Mesendoderm (in vitro differentiated cells): Measurements from ENCODE around the gene VPS37C.

Source experiments
- DNase-seq: peaks from one replicate; pipeline ENCODE4 v3.0.0; 2013
- H2AK5ac ChIP-seq: 2 replicates; pipeline ENCODE4 v1.6.1; 2013; ENCODE audit warnings: low read length, inconsistent platforms
- H2BK120ac ChIP-seq: 2 replicates; pipeline ENCODE4 v1.6.1; 2013; ENCODE audit warnings: low read depth, mild to moderate bottlenecking, low read length, moderate library complexity, mixed read lengths
- H2BK15ac ChIP-seq: replicated peaks from 2 replicates; pipeline ENCODE4 v1.6.1; 2013; ENCODE audit warnings: low read depth, mild to moderate bottlenecking, moderate library complexity
- H2BK5ac ChIP-seq: 2 replicates; pipeline ENCODE4 v1.6.1; 2013; ENCODE audit warnings: low read length, inconsistent platforms
- H3K18ac ChIP-seq: 2 replicates; pipeline ENCODE4 v1.6.1; 2013; ENCODE audit warnings: mild to moderate bottlenecking, low read length, mixed read lengths
- H3K23ac ChIP-seq: one replicate; pipeline ENCODE4 v1.6.1; 2013; ENCODE audit warnings: low read length
- H3K27ac ChIP-seq: 2 replicates; pipeline ENCODE4 v1.5.1; 2013; ENCODE audit warnings: low read depth, mild to moderate bottlenecking, inconsistent platforms, low read length, moderate library complexity
- H3K27me3 ChIP-seq: 2 replicates; pipeline ENCODE4 v1.6.1; 2013; ENCODE audit warnings: low read length, control low read depth, mild to moderate bottlenecking, inconsistent platforms; ENCODE audit not compliant: insufficient read depth, poor library complexity
- H3K36me3 ChIP-seq: 2 replicates; pipeline ENCODE4 v1.6.1; 2013; ENCODE audit warnings: low read length, inconsistent platforms; ENCODE audit not compliant: control insufficient read depth, insufficient read depth
- H3K4ac ChIP-seq: one replicate; pipeline ENCODE4 v1.6.1; 2013; ENCODE audit warnings: low read depth, mild to moderate bottlenecking, low read length, moderate library complexity
- H3K4me1 ChIP-seq: 2 replicates; pipeline ENCODE4 v1.6.1; 2013; ENCODE audit warnings: low read depth, low read length, inconsistent platforms; ENCODE audit not compliant: control insufficient read depth
- H3K4me2 ChIP-seq: 2 replicates; pipeline ENCODE4 v1.6.1; 2013; ENCODE audit warnings: low read length
- H3K4me3 ChIP-seq: 2 replicates; pipeline ENCODE4 v1.5.1; 2013; ENCODE audit warnings: mild to moderate bottlenecking, low read length
- H3K56ac ChIP-seq: one replicate; pipeline ENCODE4 v1.6.1; 2013; ENCODE audit warnings: low read length
- H3K79me1 ChIP-seq: 2 replicates; pipeline ENCODE4 v1.6.1; 2013; ENCODE audit warnings: low read length, inconsistent platforms
- H3K79me2 ChIP-seq: 2 replicates; pipeline ENCODE4 v1.6.1; 2013; ENCODE audit warnings: mild to moderate bottlenecking, low read length; ENCODE audit not compliant: control insufficient read depth, insufficient read depth
- H3K9ac ChIP-seq: 2 replicates; pipeline ENCODE4 v1.6.1; 2013; ENCODE audit warnings: low read length, inconsistent platforms
- H4K5ac ChIP-seq: one replicate; pipeline ENCODE4 v1.6.1; 2013; ENCODE audit warnings: low read length
- H4K8ac ChIP-seq: one replicate; pipeline ENCODE4 v1.6.1; 2013; ENCODE audit warnings: low read depth, mild to moderate bottlenecking, control low read depth, low read length, moderate library complexity
- WGBS: extraction: QIAGEN DNeasy Blood & Tissue Kit; methylation state at CpG from one replicate; pipeline ENCODE4 v1.1.7; 2013; ENCODE audit warnings: low lambda C conversion rate, missing lambda C conversion rate; ENCODE audit not compliant: insufficient coverage; ENCODE audit errors: extremely low coverage; 5-methylcytosine and 5-hydroxymethylcytosine counted together

VPS37C gene

GRCh38 chr11:61152816-61153592 lies 8.2 kb downstream of the VPS37C start:
- no peak overlapping the region for H3K18ac ChIP-seq
- H4K8ac ChIP-seq = no peak overlapping the region
- peak overlapping the region; percentile 12 for H3K27ac ChIP-seq
- H3K9ac ChIP-seq = no peak overlapping the region
- H2BK15ac ChIP-seq = no peak overlapping the region
- no peak for DNase-seq
- H3K79me2 ChIP-seq = peaks cover 37% of the 10 kb centered on the region
- H2BK120ac ChIP-seq = no peak overlapping the region
- WGBS = no CpG with 5 or more reads among the region's 9 CpGs
- peaks cover 19% of the 10 kb centered on the region for H3K4me1 ChIP-seq
- no peak overlapping the region for H4K5ac ChIP-seq
- H3K4ac ChIP-seq = no peak overlapping the region
- no peak overlapping the region for H3K23ac ChIP-seq
- peaks cover 36% of the 10 kb centered on the region for H3K79me1 ChIP-seq
- H2BK5ac ChIP-seq = no peak overlapping the region
- peak overlapping the region; percentile 19 for H3K56ac ChIP-seq
- H3K4me3 ChIP-seq = no peak overlapping the region
- no peaks in the 10 kb centered on the region for H3K36me3 ChIP-seq
- H3K4me2 ChIP-seq = no peak overlapping the region
- no peaks in the 10 kb centered on the region for H3K27me3 ChIP-seq
- H2AK5ac ChIP-seq = no peak overlapping the region

GRCh38 chr11:61151545-61152252 lies 9.5 kb downstream of the VPS37C start:
- no peak overlapping the region for H2AK5ac ChIP-seq
- H3K36me3 ChIP-seq = no peaks in the 10 kb centered on the region
- no peak overlapping the region for H3K56ac ChIP-seq
- H4K5ac ChIP-seq = no peak overlapping the region
- no peak overlapping the region for H3K4me3 ChIP-seq
- no peak overlapping the region for H3K4me2 ChIP-seq
- H3K79me2 ChIP-seq = peaks cover 36% of the 10 kb centered on the region
- H3K4ac ChIP-seq = no peak overlapping the region
- H3K23ac ChIP-seq = no peak overlapping the region
- no peak overlapping the region for H3K27ac ChIP-seq
- H4K8ac ChIP-seq = no peak overlapping the region
- no CpG with 5 or more reads among the region's 12 CpGs for WGBS
- no peaks in the 10 kb centered on the region for H3K27me3 ChIP-seq
- H2BK15ac ChIP-seq = no peak overlapping the region
- H3K9ac ChIP-seq = no peak overlapping the region
- DNase-seq = no peak
- peaks cover 38% of the 10 kb centered on the region for H3K79me1 ChIP-seq
- no peak overlapping the region for H2BK5ac ChIP-seq
- no peak overlapping the region for H2BK120ac ChIP-seq
- peaks cover 19% of the 10 kb centered on the region for H3K4me1 ChIP-seq
- no peak overlapping the region for H3K18ac ChIP-seq

GRCh38 chr11:61150706-61151544 lies 10.3 kb downstream of the VPS37C start:
- Histone ChIP-seq H3K23ac (no peak overlapping the region), H3K79me2 (peaks cover 34% of the 10 kb centered on the region), H4K5ac (no peak overlapping the region), H3K4ac (no peak overlapping the region), H4K8ac (no peak overlapping the region), H2BK15ac (no peak overlapping the region), H2BK5ac (no peak overlapping the region), H3K9ac (peak overlapping the region; percentile 10), H3K4me2 (no peak overlapping the region), H3K27me3 (no peaks in the 10 kb centered on the region), H3K36me3 (no peaks in the 10 kb centered on the region), H3K4me3 (no peak overlapping the region), H3K4me1 (peaks cover 19% of the 10 kb centered on the region), H3K27ac (no peak overlapping the region), H3K18ac (no peak overlapping the region), H2BK120ac (no peak overlapping the region), H3K56ac (peak overlapping the region; percentile 58), H2AK5ac (no peak overlapping the region), H3K79me1 (peaks cover 38% of the 10 kb centered on the region)
- WGBS = no CpG with 5 or more reads among the region's 19 CpGs
- no peak for DNase-seq

DNA sequence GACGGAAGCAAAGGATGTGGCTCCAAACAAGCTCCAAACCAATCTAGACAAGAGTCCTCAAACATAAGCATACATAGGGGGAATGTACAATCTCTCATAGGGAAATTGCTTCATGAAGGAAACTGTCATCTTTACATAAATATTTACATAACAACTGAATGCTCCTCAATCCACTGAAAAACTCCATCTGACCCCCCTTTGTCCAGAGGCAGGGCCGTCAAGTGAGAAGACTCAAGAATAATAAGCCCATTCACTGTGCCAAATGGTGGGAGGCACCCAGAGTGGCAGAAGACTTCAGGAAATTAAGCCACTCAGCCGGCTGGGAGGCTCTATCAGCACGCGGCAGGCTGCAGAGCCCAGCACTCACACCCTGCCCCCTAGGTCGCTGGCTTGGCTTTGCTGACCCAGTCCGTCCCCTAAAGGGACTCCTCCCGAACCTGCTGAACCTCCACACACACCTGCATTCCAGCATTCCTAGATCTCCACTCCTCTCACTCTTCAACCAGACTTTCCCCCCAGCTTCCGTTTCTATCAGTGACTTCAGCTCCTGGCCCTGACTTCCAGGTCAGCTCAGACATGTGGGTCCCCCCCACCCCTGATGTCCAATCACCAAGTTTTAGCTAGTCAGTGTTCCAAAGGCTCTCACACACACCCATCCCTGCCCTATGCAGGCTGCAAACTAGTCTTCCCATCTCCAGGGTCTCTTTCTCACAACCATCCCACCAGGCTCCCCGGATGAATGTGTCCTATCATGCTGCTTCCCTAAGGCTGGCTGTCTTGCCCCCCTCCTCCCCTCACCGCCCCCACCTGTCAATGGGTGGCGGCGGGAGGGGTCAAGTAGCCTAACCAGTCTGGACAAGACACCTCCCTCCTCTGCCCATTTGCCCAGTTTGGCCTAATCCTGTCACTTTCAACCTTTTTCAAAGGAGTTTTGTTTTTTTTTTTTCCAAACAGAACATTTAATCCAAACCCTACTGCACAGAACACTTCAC lies 11.3 kb downstream of the VPS37C start:
- Histone ChIP-seq H2BK15ac (no peak overlapping the region), H3K4me1 (peaks cover 19% of the 10 kb centered on the region), H4K8ac (no peak overlapping the region), H2BK120ac (no peak overlapping the region), H3K23ac (no peak overlapping the region), H3K36me3 (no peaks in the 10 kb centered on the region), H3K4me3 (no peak overlapping the region), H3K79me2 (peaks cover 34% of the 10 kb centered on the region), H3K79me1 (peaks cover 45% of the 10 kb centered on the region), H3K27me3 (no peaks in the 10 kb centered on the region), H3K9ac (peak overlapping the region; percentile 19), H3K4ac (peak overlapping the region; percentile 2), H3K18ac (no peak overlapping the region), H4K5ac (no peak overlapping the region), H3K4me2 (no peak overlapping the region), H3K56ac (peak overlapping the region; percentile 60), H3K27ac (no peak overlapping the region), H2AK5ac (peak overlapping the region; percentile 38), H2BK5ac (no peak overlapping the region)
- no CpG with 5 or more reads among the region's 13 CpGs for WGBS
- peak; percentile 61 for DNase-seq
